OCI-LY7 (cell line): ENCODE measurements around the gene ULBP1.

Experiments
- EZH2phosphoT487 ChIP-seq: fragments of 200-600 bp; sonication (generic); IDR thresholded peaks from 2 replicates; pipeline ENCODE4 v1.6.1; 2018; ENCODE audit warnings: low read depth, borderline replicate concordance, mild to moderate bottlenecking, mixed run types, antibody characterized with exemption, low read length, moderate library complexity, mixed read lengths
- TF ChIP-seq, protein P1 (sequence below): fragments of 200-600 bp; sonication (generic); conservative IDR thresholded peaks from 2 replicates; pipeline ENCODE4 v1.5.1; 2014; ENCODE audit warnings: mild to moderate bottlenecking, antibody characterized with exemption, low read length, moderate library complexity, mixed read lengths

GRCh38 chr6:149936743-149937142 is 27.0 kb upstream of the ULBP1 start:
- TF ChIP-seq, protein P1, sequence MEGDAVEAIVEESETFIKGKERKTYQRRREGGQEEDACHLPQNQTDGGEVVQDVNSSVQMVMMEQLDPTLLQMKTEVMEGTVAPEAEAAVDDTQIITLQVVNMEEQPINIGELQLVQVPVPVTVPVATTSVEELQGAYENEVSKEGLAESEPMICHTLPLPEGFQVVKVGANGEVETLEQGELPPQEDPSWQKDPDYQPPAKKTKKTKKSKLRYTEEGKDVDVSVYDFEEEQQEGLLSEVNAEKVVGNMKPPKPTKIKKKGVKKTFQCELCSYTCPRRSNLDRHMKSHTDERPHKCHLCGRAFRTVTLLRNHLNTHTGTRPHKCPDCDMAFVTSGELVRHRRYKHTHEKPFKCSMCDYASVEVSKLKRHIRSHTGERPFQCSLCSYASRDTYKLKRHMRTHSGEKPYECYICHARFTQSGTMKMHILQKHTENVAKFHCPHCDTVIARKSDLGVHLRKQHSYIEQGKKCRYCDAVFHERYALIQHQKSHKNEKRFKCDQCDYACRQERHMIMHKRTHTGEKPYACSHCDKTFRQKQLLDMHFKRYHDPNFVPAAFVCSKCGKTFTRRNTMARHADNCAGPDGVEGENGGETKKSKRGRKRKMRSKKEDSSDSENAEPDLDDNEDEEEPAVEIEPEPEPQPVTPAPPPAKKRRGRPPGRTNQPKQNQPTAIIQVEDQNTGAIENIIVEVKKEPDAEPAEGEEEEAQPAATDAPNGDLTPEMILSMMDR = no peak
- no peak for TF ChIP-seq EZH2phosphoT487
